Measurements from ENCODE around the gene DIP2C. TPM values are rescaled to one million over a fixed set of nuclear protein-coding genes. Genes with fewer than 3 reads are reported as not detected.

Gene DIP2C
- total RNA-seq, 1 experiment from 2014 or later, result 11.4 TPM

GRCh38 chr10:378930-379704, 310.4 kb downstream of the DIP2C start:
- Mint-ChIP-seq H3K27ac (ENCODE audit: unreplicated experiment) (no peak overlapping the region), H3K9me3 (ENCODE audit: unreplicated experiment) (no peaks in the 10 kb centered on the region), H3K4me1 (ENCODE audit: low read depth, unreplicated experiment) (no peaks in the 10 kb centered on the region), H3K27me3 (ENCODE audit: insufficient read depth, unreplicated experiment) (no peaks in the 10 kb centered on the region), H3K4me3 (ENCODE audit: unreplicated experiment) (no peak overlapping the region), H3K36me3 (ENCODE audit: insufficient read depth, unreplicated experiment) (peaks cover 15% of the 10 kb centered on the region)
- intact Hi-C loops (cut with micrococcal nuclease; ENCODE audit: unreplicated experiment), result no loop called here
- Histone ChIP-seq H3K27me3 (replicated peaks; ENCODE audit: control insufficient read depth, insufficient read depth, low read length) (no peaks in the 10 kb centered on the region), H3K4me1 (no peaks in the 10 kb centered on the region), H3K9me3 (no peaks in the 10 kb centered on the region), H3K4me3 (ENCODE audit: low read depth, low read length) (no peak overlapping the region), H3K36me3 (ENCODE audit: control insufficient read depth, insufficient read depth, low read length) (peaks cover 2% of the 10 kb centered on the region; the same call in 1 of the 2 replicates)
- no TSS peak for BruUV-seq (replicated peaks)
- CTCF ChIA-PET, result no interaction called here
- no peak for DNase-seq
- POLR2A ChIA-PET, result no interaction called here
- TF ChIP-seq CTCF (IDR thresholded peaks at IDR 0.05; ENCODE audit: insufficient read depth in 1 of 2, low read depth in 1 of 2, low read length in 1 of 2, severe bottlenecking in 1 of 2, unreplicated experiment in 1 of 2), result no peak

- no peaks in the 10 kb centered on the region for H3K27me3 Mint-ChIP-seq (ENCODE audit: insufficient read depth, unreplicated experiment)
- Histone ChIP-seq H3K9me3 (no peaks in the 10 kb centered on the region), H3K27me3 (replicated peaks; ENCODE audit: control insufficient read depth, insufficient read depth, low read length) (no peaks in the 10 kb centered on the region), H3K36me3 (ENCODE audit: control insufficient read depth, insufficient read depth, low read length) (peaks cover 2% of the 10 kb centered on the region; the same call in 1 of the 2 replicates), H3K4me3 (ENCODE audit: low read depth, low read length) (no peak overlapping the region), H3K4me1 (peaks cover under 1% of the 10 kb centered on the region; the same call in 1 of the 2 replicates)
- no peak for TF ChIP-seq CTCF (IDR thresholded peaks at IDR 0.05; ENCODE audit: insufficient read depth in 1 of 2, low read depth in 1 of 2, low read length in 1 of 2, severe bottlenecking in 1 of 2, unreplicated experiment in 1 of 2)
- intact Hi-C loops (cut with micrococcal nuclease; ENCODE audit: unreplicated experiment), result no loop called here
- H3K4me3 Mint-ChIP-seq (ENCODE audit: unreplicated experiment), result no peak overlapping the region
- no peaks in the 10 kb centered on the region for H3K4me1 Mint-ChIP-seq (ENCODE audit: low read depth, unreplicated experiment)
- ChIA-PET CTCF (no interaction called here), POLR2A (no interaction called here)
- no peak overlapping the region for H3K27ac Mint-ChIP-seq (ENCODE audit: unreplicated experiment)
- no TSS peak for BruUV-seq (replicated peaks)
- DNase-seq, result no peak
- H3K9me3 Mint-ChIP-seq (ENCODE audit: unreplicated experiment), result no peaks in the 10 kb centered on the region
- H3K36me3 Mint-ChIP-seq (ENCODE audit: insufficient read depth, unreplicated experiment), result peaks cover 15% of the 10 kb centered on the region
These were observed 311.1 kb downstream of the DIP2C start for GRCh38 chr10:378230-378929.

- H3K9me3 ChIP-seq, result no peaks in the 10 kb centered on the region
- peaks cover 2% of the 10 kb centered on the region; the same call in 1 of the 2 replicates for H3K36me3 ChIP-seq (ENCODE audit: control insufficient read depth, insufficient read depth, low read length)
- Mint-ChIP-seq H3K36me3 (ENCODE audit: insufficient read depth, unreplicated experiment) (peaks cover 15% of the 10 kb centered on the region), H3K4me1 (ENCODE audit: low read depth, unreplicated experiment) (no peaks in the 10 kb centered on the region), H3K4me3 (ENCODE audit: unreplicated experiment) (no peak overlapping the region), H3K27ac (ENCODE audit: unreplicated experiment) (no peak overlapping the region), H3K9me3 (ENCODE audit: unreplicated experiment) (no peaks in the 10 kb centered on the region), H3K27me3 (ENCODE audit: insufficient read depth, unreplicated experiment) (no peaks in the 10 kb centered on the region)
- no peaks in the 10 kb centered on the region for H3K27me3 ChIP-seq (replicated peaks; ENCODE audit: control insufficient read depth, insufficient read depth, low read length)
- no TSS peak for BruUV-seq (replicated peaks)
- ChIA-PET CTCF (no interaction called here), POLR2A (no interaction called here)
- peaks cover 4% of the 10 kb centered on the region; the same call in 1 of the 2 replicates for H3K4me1 ChIP-seq
- no peak for TF ChIP-seq CTCF (IDR thresholded peaks at IDR 0.05; ENCODE audit: insufficient read depth in 1 of 2, low read depth in 1 of 2, low read length in 1 of 2, severe bottlenecking in 1 of 2, unreplicated experiment in 1 of 2)
- intact Hi-C loops (cut with micrococcal nuclease; ENCODE audit: unreplicated experiment), result no loop called here
- no peak overlapping the region for H3K4me3 ChIP-seq (ENCODE audit: low read depth, low read length)
- no peak for DNase-seq
These were observed 312.2 kb downstream of the DIP2C start for GRCh38 chr10:377228-377627.
